IPS-18a (cell line): Measurements from ENCODE around the gene NEK5.
"Not testable (repeated sequence)": the region's sequence is repeated elsewhere in the genome, so short reads cannot be mapped to it uniquely, and the experiment has no call there.

Experiments
- H3K27ac ChIP-seq: one replicate; pipeline ENCODE4 v1.5.1; 2013; ENCODE audit warnings: low read length
- H3K27me3 ChIP-seq: one replicate; pipeline ENCODE4 v1.6.1; 2013; ENCODE audit warnings: mild to moderate bottlenecking, low read length; ENCODE audit not compliant: control insufficient read depth, insufficient read depth
- H3K36me3 ChIP-seq: one replicate; pipeline ENCODE4 v1.6.1; 2013; ENCODE audit warnings: low read depth, low read length; ENCODE audit not compliant: control insufficient read depth
- H3K4me1 ChIP-seq: one replicate; pipeline ENCODE4 v1.6.1; 2013; ENCODE audit warnings: low read depth, low read length; ENCODE audit not compliant: control insufficient read depth
- H3K4me3 ChIP-seq: one replicate; pipeline ENCODE4 v1.5.1; 2013; ENCODE audit warnings: low read length
- H3K9ac ChIP-seq: one replicate; pipeline ENCODE4 v1.6.1; 2013; ENCODE audit warnings: mild to moderate bottlenecking, low read length, moderate library complexity
- H3K9me3 ChIP-seq: one replicate; pipeline ENCODE4 v1.6.1; 2013; ENCODE audit warnings: low read depth, low read length; ENCODE audit not compliant: control insufficient read depth

NEK5 gene

GRCh38 chr13:52097197-52097596, 31.7 kb downstream of the NEK5 start:
- no peaks in the 10 kb centered on the region for H3K36me3 ChIP-seq
- H3K9ac ChIP-seq, result no peak overlapping the region
- H3K27ac ChIP-seq, result no peak overlapping the region
- no peaks in the 10 kb centered on the region for H3K9me3 ChIP-seq
- no peaks in the 10 kb centered on the region for H3K27me3 ChIP-seq
- no peaks in the 10 kb centered on the region for H3K4me1 ChIP-seq
- no peak overlapping the region for H3K4me3 ChIP-seq

- no peak overlapping the region for H3K9ac ChIP-seq
- H3K4me3 ChIP-seq, result no peak overlapping the region
- H3K27ac ChIP-seq, result no peak overlapping the region
- no peaks in the 10 kb centered on the region for H3K36me3 ChIP-seq
- no peaks in the 10 kb centered on the region for H3K9me3 ChIP-seq
- H3K27me3 ChIP-seq, result no peaks in the 10 kb centered on the region
- no peaks in the 10 kb centered on the region for H3K4me1 ChIP-seq
These were observed 32.1 kb downstream of the NEK5 start for GRCh38 chr13:52096748-52097147.

DNA sequence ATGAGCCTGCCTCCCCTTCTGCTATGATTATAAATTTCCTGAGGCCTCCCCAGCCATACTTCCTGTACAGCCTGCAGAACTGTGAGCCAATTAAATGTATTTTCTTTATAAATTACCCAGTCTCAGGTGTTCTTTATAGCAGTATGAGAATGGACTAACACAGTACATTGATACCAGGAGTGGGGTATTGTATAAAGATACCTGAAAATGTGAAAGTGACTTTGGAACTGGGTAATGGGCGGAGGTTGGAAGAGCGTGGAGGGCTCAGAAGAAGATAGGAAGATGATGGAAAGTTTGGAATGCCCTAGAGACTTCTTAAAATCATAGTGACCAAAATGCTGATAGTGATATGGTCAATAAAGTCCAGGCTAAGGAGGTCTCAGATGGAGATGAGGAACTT, 32.8 kb downstream of the NEK5 start:
- Histone ChIP-seq H3K4me3 (no peak overlapping the region), H3K27ac (no peak overlapping the region), H3K9me3 (no peaks in the 10 kb centered on the region), H3K4me1 (no peaks in the 10 kb centered on the region), H3K27me3 (no peaks in the 10 kb centered on the region), H3K36me3 (no peaks in the 10 kb centered on the region), H3K9ac (no peak overlapping the region)

- Histone ChIP-seq H3K27ac (no peak overlapping the region), H3K4me3 (no peak overlapping the region), H3K36me3 (no peaks in the 10 kb centered on the region), H3K9me3 (no peaks in the 10 kb centered on the region), H3K27me3 (no peaks in the 10 kb centered on the region), H3K4me1 (no peaks in the 10 kb centered on the region), H3K9ac (no peak overlapping the region)
These were observed 36.8 kb downstream of the NEK5 start for GRCh38 chr13:52092087-52092486.

DNA sequence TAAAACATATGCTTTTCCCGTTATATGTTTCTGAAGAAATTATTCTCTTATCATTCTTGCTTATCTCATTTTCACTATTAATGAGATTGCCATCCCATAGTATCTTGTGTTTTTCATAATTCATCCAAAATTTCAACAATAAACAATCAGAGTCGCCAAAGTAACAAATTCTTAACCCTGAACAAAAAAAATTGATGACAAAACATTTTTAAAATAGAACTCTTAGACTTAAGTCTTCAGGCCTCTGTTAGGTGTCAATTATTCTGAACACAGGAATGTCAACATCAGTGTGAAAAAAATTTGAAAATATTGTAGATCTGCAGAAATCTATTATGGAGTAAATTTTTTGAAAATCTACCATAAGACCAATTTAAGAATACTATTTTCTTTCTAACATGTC, 37.4 kb downstream of the NEK5 start:
- H3K9ac ChIP-seq, result no peak overlapping the region
- H3K9me3 ChIP-seq, result no peaks in the 10 kb centered on the region
- H3K27ac ChIP-seq, result no peak overlapping the region
- H3K27me3 ChIP-seq, result no peaks in the 10 kb centered on the region
- no peak overlapping the region for H3K4me3 ChIP-seq
- no peaks in the 10 kb centered on the region for H3K4me1 ChIP-seq
- H3K36me3 ChIP-seq, result no peaks in the 10 kb centered on the region

DNA sequence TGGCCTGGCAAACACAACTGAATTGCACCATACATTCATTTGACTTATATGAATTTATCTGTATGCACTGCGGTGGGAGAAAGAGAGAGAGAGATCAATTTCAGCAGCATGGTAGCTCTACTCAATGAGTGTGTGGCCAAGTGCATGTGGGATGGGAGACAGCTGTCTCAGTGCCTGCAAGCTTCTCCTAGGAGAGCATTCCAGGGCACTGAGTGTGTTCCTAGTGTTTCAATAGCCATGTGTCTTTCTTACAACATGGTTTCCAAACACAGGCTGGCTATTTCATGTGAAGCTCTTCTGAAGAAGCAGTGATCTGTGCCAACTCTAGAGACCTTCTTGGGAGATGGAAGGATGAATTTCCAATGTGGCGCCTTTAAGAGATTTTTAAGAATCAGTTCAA, 43.5 kb downstream of the NEK5 start:
- H3K4me1 ChIP-seq, result no peaks in the 10 kb centered on the region

GRCh38 chr13:52084981-52085380, 43.9 kb downstream of the NEK5 start:
- H3K4me3 ChIP-seq, H3K9me3 ChIP-seq, H3K4me1 ChIP-seq, H3K36me3 ChIP-seq, H3K27me3 ChIP-seq, H3K27ac ChIP-seq, H3K9ac ChIP-seq: not testable (repeated sequence)

More for the DNA sequence above, 43.5 kb downstream of the NEK5 start:
- no peak overlapping the region for H3K27ac ChIP-seq
- no peaks in the 10 kb centered on the region for H3K36me3 ChIP-seq
- no peak overlapping the region for H3K4me3 ChIP-seq
- H3K9ac ChIP-seq, result no peak overlapping the region
- no peaks in the 10 kb centered on the region for H3K9me3 ChIP-seq
- no peaks in the 10 kb centered on the region for H3K27me3 ChIP-seq

GRCh38 chr13:52082601-52083000, 46.3 kb downstream of the NEK5 start:
- no peak overlapping the region for H3K9ac ChIP-seq
- H3K36me3 ChIP-seq, result no peaks in the 10 kb centered on the region
- H3K27ac ChIP-seq, result no peak overlapping the region
- no peak overlapping the region for H3K4me3 ChIP-seq
- H3K9me3 ChIP-seq, result no peaks in the 10 kb centered on the region
- no peaks in the 10 kb centered on the region for H3K27me3 ChIP-seq
- H3K4me1 ChIP-seq, result no peaks in the 10 kb centered on the region

- not testable (repeated sequence) for H3K9me3 ChIP-seq, H3K4me3 ChIP-seq, H3K27ac ChIP-seq, H3K27me3 ChIP-seq, H3K4me1 ChIP-seq, H3K36me3 ChIP-seq, H3K9ac ChIP-seq
These were observed 49.0 kb downstream of the NEK5 start for GRCh38 chr13:52079891-52080290.

DNA sequence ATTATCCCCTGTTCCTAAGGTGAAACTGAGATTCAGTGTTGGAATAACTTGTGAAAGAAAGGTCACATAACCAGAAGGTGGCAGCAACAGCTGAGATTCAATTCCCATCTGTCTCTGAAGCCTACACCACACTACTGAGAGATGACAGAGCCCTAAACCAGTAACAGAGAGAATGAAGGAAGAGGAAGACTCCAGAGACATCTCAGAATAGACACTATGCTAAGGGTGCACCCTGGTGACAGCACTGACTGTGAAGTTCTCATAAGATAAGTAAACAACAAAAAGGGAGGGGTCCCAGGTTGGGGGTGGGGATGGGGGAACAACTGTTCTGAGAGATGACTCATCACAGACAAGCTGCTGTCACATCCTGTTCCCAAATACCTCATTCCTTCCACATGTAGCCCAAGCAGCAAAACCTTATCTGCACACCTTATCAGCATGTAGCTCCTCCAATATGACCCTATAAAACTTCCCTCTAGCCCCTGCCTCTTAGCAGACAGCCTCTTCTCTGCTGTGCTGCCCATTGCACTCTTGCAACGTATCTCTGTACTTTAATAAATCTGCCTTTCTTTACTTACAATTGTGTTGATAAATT, 57.8 kb downstream of the NEK5 start:
- Histone ChIP-seq H3K27me3 (no peaks in the 10 kb centered on the region), H3K4me1 (no peaks in the 10 kb centered on the region), H3K27ac (no peak overlapping the region), H3K36me3 (no peaks in the 10 kb centered on the region), H3K4me3 (no peak overlapping the region), H3K9ac (no peak overlapping the region), H3K9me3 (peaks cover 28% of the 10 kb centered on the region)

DNA sequence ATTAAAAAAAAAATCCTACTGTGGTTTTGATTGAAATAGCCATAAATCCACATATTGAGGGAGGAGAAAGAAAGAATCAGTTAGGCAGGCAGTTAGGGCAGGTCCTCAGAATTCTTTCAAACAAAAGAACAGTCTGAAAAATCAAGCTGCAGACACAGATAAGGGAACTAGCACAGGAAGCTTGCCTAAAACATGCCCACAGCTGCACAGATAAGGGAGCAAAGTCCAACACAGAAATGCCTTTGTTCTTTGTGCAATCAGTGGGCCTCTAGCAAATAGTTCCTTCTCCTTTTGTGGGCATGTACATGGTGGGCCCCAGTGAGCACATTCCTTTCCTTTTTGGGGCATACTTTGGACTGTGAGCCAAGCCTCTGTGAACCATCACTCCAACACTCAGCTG, 61.6 kb downstream of the NEK5 start:
- H3K9ac ChIP-seq, result no peak overlapping the region
- no peak overlapping the region for H3K4me3 ChIP-seq
- H3K36me3 ChIP-seq, result no peaks in the 10 kb centered on the region
- no peak overlapping the region for H3K27ac ChIP-seq
- H3K9me3 ChIP-seq, result peaks cover 24% of the 10 kb centered on the region
- no peaks in the 10 kb centered on the region for H3K4me1 ChIP-seq
- no peaks in the 10 kb centered on the region for H3K27me3 ChIP-seq

DNA sequence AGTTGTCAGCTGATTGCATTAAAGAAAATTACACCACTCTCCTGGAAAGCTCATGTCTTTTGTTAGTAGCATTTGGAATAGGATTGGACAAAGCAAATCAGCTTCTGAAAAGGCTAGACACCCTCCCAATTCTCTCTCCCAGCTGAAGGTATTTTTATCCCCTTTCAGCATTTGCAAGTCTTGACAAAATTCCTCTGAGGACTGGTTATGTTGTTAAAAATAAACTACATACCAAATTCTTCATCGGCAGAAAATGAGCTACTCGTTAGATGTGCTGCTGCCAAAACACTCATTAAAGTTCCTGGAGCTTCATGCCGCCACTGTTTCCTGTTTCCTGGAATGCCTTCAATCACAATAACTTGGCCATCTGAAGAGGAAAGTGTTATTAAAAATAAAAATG, 67.3 kb downstream of the NEK5 start:
- no peaks in the 10 kb centered on the region for H3K36me3 ChIP-seq
- no peaks in the 10 kb centered on the region for H3K4me1 ChIP-seq
- H3K4me3 ChIP-seq, result no peak overlapping the region
- no peak overlapping the region for H3K27ac ChIP-seq
- H3K27me3 ChIP-seq, result no peaks in the 10 kb centered on the region
- peaks cover 15% of the 10 kb centered on the region for H3K9me3 ChIP-seq
- H3K9ac ChIP-seq, result no peak overlapping the region
